ENCODE measurements around the gene NECAP2. TPM values are rescaled to one million over a fixed set of nuclear protein-coding genes. Genes with fewer than 3 reads are reported as not detected.
A peak's percentile ranks its signal among the peaks of the same experiment; 100 is the strongest.

NECAP2 gene
- total RNA-seq, 1 donor from 2014 or later = 44.7 TPM

GRCh38 chr1:16433030-16433429, 7.5 kb upstream of the NECAP2 start:
- no peaks in the 10 kb centered on the region for H3K9me3 Mint-ChIP-seq
- no peak for DNase-seq (ENCODE audit: low read depth, low spot score)
- H3K4me3 Mint-ChIP-seq = no peak overlapping the region

GRCh38 chr1:16434007-16434406, 6.5 kb upstream of the NECAP2 start:
- Mint-ChIP-seq H3K4me3 (no peak overlapping the region), H3K4me1 (peaks cover 11% of the 10 kb centered on the region), H3K27ac (ENCODE audit: unreplicated experiment) (no peak overlapping the region), H3K27me3 (ENCODE audit: low read depth) (no peaks in the 10 kb centered on the region), H3K9me3 (no peaks in the 10 kb centered on the region), H3K36me3 (ENCODE audit: low read depth) (no peaks in the 10 kb centered on the region)
- DNase-seq (ENCODE audit: low read depth, low spot score) = no peak
- no peak for TF ChIP-seq CTCF (conservative IDR thresholded peaks at IDR 0.05)

More at GRCh38 chr1:16433030-16433429, 7.5 kb upstream of the NECAP2 start:
- Mint-ChIP-seq H3K4me1 (peaks cover 11% of the 10 kb centered on the region), H3K27me3 (ENCODE audit: low read depth) (no peaks in the 10 kb centered on the region), H3K27ac (ENCODE audit: unreplicated experiment) (no peak overlapping the region), H3K36me3 (ENCODE audit: low read depth) (no peaks in the 10 kb centered on the region)
- no peak for TF ChIP-seq CTCF (conservative IDR thresholded peaks at IDR 0.05)

- no peak for DNase-seq (ENCODE audit: low read depth, low spot score)
- no peaks in the 10 kb centered on the region for H3K36me3 Mint-ChIP-seq (ENCODE audit: low read depth)
- no peaks in the 10 kb centered on the region for H3K9me3 Mint-ChIP-seq
- H3K4me1 Mint-ChIP-seq = peaks cover 11% of the 10 kb centered on the region
- H3K27ac Mint-ChIP-seq (ENCODE audit: unreplicated experiment) = no peak overlapping the region
- no peak overlapping the region for H3K4me3 Mint-ChIP-seq
- H3K27me3 Mint-ChIP-seq (ENCODE audit: low read depth) = no peaks in the 10 kb centered on the region
- no peak for TF ChIP-seq CTCF (conservative IDR thresholded peaks at IDR 0.05)
These were observed 6.0 kb upstream of the NECAP2 start for GRCh38 chr1:16434501-16434900.

GRCh38 chr1:16436946-16437474, 3.5 kb upstream of the NECAP2 start, which contains the start of gene SPATA21:
TSS of gene SPATA21 (minus strand) at chr1:16437424. CDS start at chr1:16431371, 6,053 bp downstream.
- H3K36me3 Mint-ChIP-seq (ENCODE audit: low read depth) = no peaks in the 10 kb centered on the region
- peaks cover 22% of the 10 kb centered on the region for H3K4me1 Mint-ChIP-seq
- peak within 1 kb of the TSS; percentile 54 for H3K4me3 Mint-ChIP-seq
- no peaks in the 10 kb centered on the region for H3K27me3 Mint-ChIP-seq (ENCODE audit: low read depth)
- no peak within 1 kb of the TSS for H3K27ac Mint-ChIP-seq (ENCODE audit: unreplicated experiment)
- DNase-seq (ENCODE audit: low read depth, low spot score) = no peak
- H3K9me3 Mint-ChIP-seq = no peaks in the 10 kb centered on the region
- TF ChIP-seq CTCF (conservative IDR thresholded peaks at IDR 0.05) = no peak

GRCh38 chr1:16438516-16438915, 2.0 kb upstream of the NECAP2 start:
- H3K36me3 Mint-ChIP-seq (ENCODE audit: low read depth) = no peaks in the 10 kb centered on the region
- H3K27me3 Mint-ChIP-seq (ENCODE audit: low read depth) = no peaks in the 10 kb centered on the region
- no peak overlapping the region for H3K27ac Mint-ChIP-seq (ENCODE audit: unreplicated experiment)
- no peak for TF ChIP-seq CTCF (conservative IDR thresholded peaks at IDR 0.05)
- DNase-seq (ENCODE audit: low read depth, low spot score) = no peak
- H3K4me3 Mint-ChIP-seq = peak overlapping the region; percentile 54
- H3K4me1 Mint-ChIP-seq = peaks cover 17% of the 10 kb centered on the region
- no peaks in the 10 kb centered on the region for H3K9me3 Mint-ChIP-seq

Data from neural crest cell (in vitro differentiated cells).